Epithelial cell of esophagus (primary cell): ENCODE data around the gene CHD9.
A peak's percentile ranks its signal among the peaks of the same experiment; 100 is the strongest.

ENCODE experiments used
- DNase-seq: peaks from one replicate; pipeline ENCODE4 v3.0.0; 2010; ENCODE audit warnings: low read depth
- H3K4me3 ChIP-seq: 2 replicates; pipeline ENCODE4 v1.5.1; 2011; ENCODE audit warnings: mild to moderate bottlenecking, low read length, control low read depth
- CTCF ChIP-seq: IDR thresholded peaks from 2 replicates; pipeline ENCODE4 v1.5.1; 2011; ENCODE audit warnings: low read depth, mild to moderate bottlenecking, low read length, control low read depth, inconsistent platforms; ENCODE audit not compliant: insufficient read depth; ENCODE audit errors: missing control alignments

The CHD9 gene

GRCh38 chr16:53219371-53219770, 164.6 kb downstream of the CHD9 start:
- no peak for DNase-seq
- TF ChIP-seq CTCF = no peak
- no peak overlapping the region for H3K4me3 ChIP-seq

- no peak overlapping the region for H3K4me3 ChIP-seq
- DNase-seq = peak; percentile 57
- TF ChIP-seq CTCF = no peak
These were observed 165.1 kb downstream of the CHD9 start for GRCh38 chr16:53219795-53220454.

- H3K4me3 ChIP-seq = no peak overlapping the region
- TF ChIP-seq CTCF = peak; percentile 14
- DNase-seq = no peak
These were observed 165.8 kb downstream of the CHD9 start for GRCh38 chr16:53220585-53220984.

- peak; percentile 62 for DNase-seq
- no peak overlapping the region for H3K4me3 ChIP-seq
- no peak for TF ChIP-seq CTCF
These were observed 170.3 kb downstream of the CHD9 start for GRCh38 chr16:53224951-53225533.

GRCh38 chr16:53232826-53233529, 178.2 kb downstream of the CHD9 start:
- DNase-seq = peak; percentile 36
- H3K4me3 ChIP-seq = no peak overlapping the region
- no peak for TF ChIP-seq CTCF

- DNase-seq = no peak
- no peak for TF ChIP-seq CTCF
These were observed 180.0 kb downstream of the CHD9 start for GRCh38 chr16:53234836-53235235.

More at GRCh38 chr16:53234836-53235235, 180.0 kb downstream of the CHD9 start:
- H3K4me3 ChIP-seq = no peak overlapping the region
